ENCODE measurements around the gene INPP5A. TPM values are rescaled to one million over a fixed set of nuclear protein-coding genes. Genes with fewer than 3 reads are reported as not detected.

The INPP5A gene
- total and polyA plus RNA-seq, 9 of the 15 experiments (the other 6 are each of a cell fraction or from before 2014, with no cell fraction given) = 0.66 to 11.6 (median 7.7) TPM

- Histone ChIP-seq H2AFZ (ENCODE audit: low read depth, low read length) (no peak overlapping the region), H4K20me1 (replicated peaks; ENCODE audit: control insufficient read depth, insufficient read depth, low read length) (no peaks in the 10 kb centered on the region), H3K36me3 (ENCODE audit: control insufficient read depth, insufficient read depth, low read length) (no peaks in the 10 kb centered on the region), H3K79me2 (ENCODE audit: control insufficient read depth, insufficient read depth, low read length) (no peaks in the 10 kb centered on the region), H3K27me3 (ENCODE audit: control insufficient read depth in 2 of 2, insufficient read depth in 2 of 2, low read length in 2 of 2) (no peaks in the 10 kb centered on the region), H3K9ac (ENCODE audit: insufficient read depth in 1 of 2, low read depth in 2 of 2, low read length in 2 of 2) (no peak overlapping the region), H3K9me1 (ENCODE audit: control insufficient read depth, insufficient read depth, low read length) (no peaks in the 10 kb centered on the region), H3K27ac (ENCODE audit: extremely low read depth, low read depth, low read length) (no peak overlapping the region), H3K4me3 (no peak overlapping the region), H3K4me2 (ENCODE audit: insufficient read depth, low read length) (no peak overlapping the region), H3K9me3 (replicated peaks; ENCODE audit: control insufficient read depth, insufficient read depth, low read depth, low read length) (no peaks in the 10 kb centered on the region), H3K4me1 (replicated peaks in 1 of 2; ENCODE audit: control insufficient read depth in 2 of 2, insufficient read depth in 2 of 2, low read length in 2 of 2) (no peaks in the 10 kb centered on the region)
- ChIA-PET POLR2A (no interaction called here), CTCF (ENCODE audit: low intra/inter-chr PET ratio) (no interaction called here)
- in situ Hi-C loops (cut with MboI) = no loop called here
- ATAC-seq (no peak), FAIRE-seq (no peak), DNase-seq (ENCODE audit: extremely low read depth in 1 of 4, low spot score in 3 of 4) (no peak)
- no peak for TF ChIP-seq ZNF146 (CRISPR knock-in tag; IDR thresholded peaks at IDR 0.05; ENCODE audit: unreplicated experiment)
- no peak for TF ChIP-seq HMGN3 (IDR thresholded peaks at IDR 0.05; ENCODE audit: borderline replicate concordance, extremely low read depth, insufficient read length, low read depth, low read length)
- no peak for TF ChIP-seq ZC3H11A (IDR thresholded peaks at IDR 0.05; ENCODE audit: low read depth, low read length)
- no peak for TF ChIP-seq E2F3 (CRISPR knock-in tag; IDR thresholded peaks at IDR 0.05)
- no peak for TF ChIP-seq PCBP2 (IDR thresholded peaks at IDR 0.05; ENCODE audit: low read depth, low read length, poor library complexity, severe bottlenecking)
- no peak for TF ChIP-seq NFE2L1 (tag; IDR thresholded peaks at IDR 0.05; ENCODE audit: borderline replicate concordance, low read depth)
- TF ChIP-seq BRD4 (IDR thresholded peaks at IDR 0.05) = no peak
- TF ChIP-seq BACH1 (tag; IDR thresholded peaks at IDR 0.05) = no peak
- TF ChIP-seq CTBP1 (IDR thresholded peaks at IDR 0.05; ENCODE audit: borderline replicate concordance) = no peak
- no peak for TF ChIP-seq PRPF4 (IDR thresholded peaks at IDR 0.05; ENCODE audit: insufficient read depth, low read depth, low read length, poor library complexity, severe bottlenecking)
- no peak for TF ChIP-seq HSF4 (CRISPR knock-in tag; IDR thresholded peaks at IDR 0.05; ENCODE audit: borderline replicate concordance)
- no peak for TF ChIP-seq U2AF1 (optimal IDR thresholded peaks at IDR 0.05; ENCODE audit: low read depth, low read length)
- no peak for TF ChIP-seq GTF3C2 (IDR thresholded peaks at IDR 0.05; ENCODE audit: borderline replicate concordance, extremely low read depth, insufficient read length)
- no peak for TF ChIP-seq NR3C1 (CRISPR knock-in tag; IDR thresholded peaks at IDR 0.05)
- no peak for TF ChIP-seq CHD1 (IDR thresholded peaks at IDR 0.05; ENCODE audit: low read length)
- no peak for TF ChIP-seq ETS1 (conservative IDR thresholded peaks at IDR 0.05; ENCODE audit: control insufficient read depth, low read depth, low read length)
- no peak for TF ChIP-seq LEF1 (IDR thresholded peaks at IDR 0.05)
- TF ChIP-seq ELK1 (CRISPR knock-in tag; IDR thresholded peaks at IDR 0.05) = no peak
- 74% methylated on average over 13 of the region's 13 CpGs for WGBS (ENCODE audit: insufficient coverage, low coverage, missing lambda C conversion rate)
- intact Hi-C loops (cut with micrococcal nuclease) = no loop called here
- no TSS peak for BruUV-seq (replicated peaks)
Observed at GRCh38 chr10:132766291-132766690, 228.7 kb downstream of the INPP5A start.

Data from K562 (cell line).